Common myeloid progenitor, CD34-positive (primary cell): ENCODE results near the gene KIAA0232. TPM values are rescaled to one million over a fixed set of nuclear protein-coding genes. Genes with fewer than 3 reads are reported as not detected.

Experiments used
- CTCF ChIA-PET: fragments of 350-600 bp; sonication (Branson Sonifier 250); formaldehyde crosslinking; loops from one replicate; lab custom pipeline; 2021; ENCODE audit warnings: antibody characterized with exemption; lab: Charles Lee
- POLR2A ChIA-PET: fragments of 350-600 bp; sonication (Branson Sonifier 250); formaldehyde crosslinking; loops from one replicate; lab custom pipeline; 2021; ENCODE audit warnings: antibody characterized with exemption; lab: Charles Lee
- DNase-seq, 3 donors: peaks; one replicate each; pipeline versions ENCODE4 v3.0.0 to v3.0.0-alpha.2; 2013
- H3K27ac ChIP-seq, 2 experiments: 1 replicate in 1 of 2; 2 replicates in 1 of 2; pipeline ENCODE4 v1.7.0; 2013; ENCODE audit warnings: inconsistent platforms in 2 of 2, low read length in 2 of 2, mild to moderate bottlenecking in 2 of 2, low read depth in 1 of 2, moderate library complexity in 1 of 2; ENCODE audit not compliant: severe bottlenecking in 2 of 2, insufficient read depth in 1 of 2, poor library complexity in 1 of 2
- H3K27me3 ChIP-seq, 5 experiments: replicated peaks in 2 of 5; 1 replicate in 3 of 5; 2 replicates in 2 of 5; pipeline versions ENCODE4 v1.6.1 to v1.7.0; 2013; ENCODE audit warnings: low read length in 4 of 5, mild to moderate bottlenecking in 2 of 5, moderate library complexity in 2 of 5, inconsistent platforms in 1 of 5; ENCODE audit not compliant: insufficient read depth in 5 of 5, control insufficient read depth in 4 of 5
- H3K36me3 ChIP-seq, 4 experiments: 1 replicate in 2 of 4; 2 replicates in 2 of 4; pipeline versions ENCODE4 v1.6.1 to v1.7.0; 2013; ENCODE audit warnings: low read length in 3 of 4, control low read depth in 1 of 4, mild to moderate bottlenecking in 1 of 4; ENCODE audit not compliant: control insufficient read depth in 4 of 4, insufficient read depth in 4 of 4
- H3K4me1 ChIP-seq, 4 experiments: 1 replicate in 3 of 4; 2 replicates in 1 of 4; pipeline versions ENCODE4 v1.6.1 to v1.7.1; 2013; ENCODE audit warnings: low read length in 3 of 4, mild to moderate bottlenecking in 3 of 4, control low read depth in 1 of 4, inconsistent platforms in 1 of 4, moderate library complexity in 1 of 4; ENCODE audit not compliant: control insufficient read depth in 4 of 4, insufficient read depth in 4 of 4; ENCODE audit errors: control extremely low read depth in 1 of 4
- H3K4me3 ChIP-seq, 7 experiments: 1 replicate in 4 of 7; 2 replicates in 3 of 7; pipeline versions ENCODE4 v1.5.1 to v1.7.0; 2013; ENCODE audit warnings: mild to moderate bottlenecking in 7 of 7, low read length in 6 of 7, moderate library complexity in 6 of 7, inconsistent platforms in 2 of 7, low read depth in 2 of 7, control low read depth in 1 of 7; ENCODE audit not compliant: insufficient read depth in 4 of 7, control insufficient read depth in 1 of 7; ENCODE audit errors: extremely low read depth in 1 of 7
- H3K9me3 ChIP-seq, 5 experiments: 1 replicate in 4 of 5; 2 replicates in 1 of 5; pipeline versions ENCODE4 v1.6.1 to v1.7.1; 2013; ENCODE audit warnings: low read length in 4 of 5, mild to moderate bottlenecking in 2 of 5, inconsistent platforms in 1 of 5, low read depth in 1 of 5, moderate library complexity in 1 of 5; ENCODE audit not compliant: control insufficient read depth in 4 of 5, insufficient read depth in 2 of 5; ENCODE audit errors: control extremely low read depth in 1 of 5
- WGBS: methylation state at CpG from one replicate; pipeline ENCODE4 v1.1.5; 2013; ENCODE audit not compliant: insufficient coverage; 5-methylcytosine and 5-hydroxymethylcytosine counted together
- polyA plus RNA-seq: library from polyadenylated mRNA; unstranded; fragments of 120-200 nt; gene quantifications from one replicate; pipeline ENCODE4 v1.2.1, GENCODE V29; 2013

KIAA0232 gene, protein sequence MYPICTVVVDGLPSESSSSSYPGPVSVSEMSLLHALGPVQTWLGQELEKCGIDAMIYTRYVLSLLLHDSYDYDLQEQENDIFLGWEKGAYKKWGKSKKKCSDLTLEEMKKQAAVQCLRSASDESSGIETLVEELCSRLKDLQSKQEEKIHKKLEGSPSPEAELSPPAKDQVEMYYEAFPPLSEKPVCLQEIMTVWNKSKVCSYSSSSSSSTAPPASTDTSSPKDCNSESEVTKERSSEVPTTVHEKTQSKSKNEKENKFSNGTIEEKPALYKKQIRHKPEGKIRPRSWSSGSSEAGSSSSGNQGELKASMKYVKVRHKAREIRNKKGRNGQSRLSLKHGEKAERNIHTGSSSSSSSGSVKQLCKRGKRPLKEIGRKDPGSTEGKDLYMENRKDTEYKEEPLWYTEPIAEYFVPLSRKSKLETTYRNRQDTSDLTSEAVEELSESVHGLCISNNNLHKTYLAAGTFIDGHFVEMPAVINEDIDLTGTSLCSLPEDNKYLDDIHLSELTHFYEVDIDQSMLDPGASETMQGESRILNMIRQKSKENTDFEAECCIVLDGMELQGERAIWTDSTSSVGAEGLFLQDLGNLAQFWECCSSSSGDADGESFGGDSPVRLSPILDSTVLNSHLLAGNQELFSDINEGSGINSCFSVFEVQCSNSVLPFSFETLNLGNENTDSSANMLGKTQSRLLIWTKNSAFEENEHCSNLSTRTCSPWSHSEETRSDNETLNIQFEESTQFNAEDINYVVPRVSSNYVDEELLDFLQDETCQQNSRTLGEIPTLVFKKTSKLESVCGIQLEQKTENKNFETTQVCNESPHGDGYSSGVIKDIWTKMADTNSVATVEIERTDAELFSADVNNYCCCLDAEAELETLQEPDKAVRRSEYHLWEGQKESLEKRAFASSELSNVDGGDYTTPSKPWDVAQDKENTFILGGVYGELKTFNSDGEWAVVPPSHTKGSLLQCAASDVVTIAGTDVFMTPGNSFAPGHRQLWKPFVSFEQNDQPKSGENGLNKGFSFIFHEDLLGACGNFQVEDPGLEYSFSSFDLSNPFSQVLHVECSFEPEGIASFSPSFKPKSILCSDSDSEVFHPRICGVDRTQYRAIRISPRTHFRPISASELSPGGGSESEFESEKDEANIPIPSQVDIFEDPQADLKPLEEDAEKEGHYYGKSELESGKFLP (N-terminal part only)
- 9.3 TPM for polyA plus RNA-seq

DNA sequence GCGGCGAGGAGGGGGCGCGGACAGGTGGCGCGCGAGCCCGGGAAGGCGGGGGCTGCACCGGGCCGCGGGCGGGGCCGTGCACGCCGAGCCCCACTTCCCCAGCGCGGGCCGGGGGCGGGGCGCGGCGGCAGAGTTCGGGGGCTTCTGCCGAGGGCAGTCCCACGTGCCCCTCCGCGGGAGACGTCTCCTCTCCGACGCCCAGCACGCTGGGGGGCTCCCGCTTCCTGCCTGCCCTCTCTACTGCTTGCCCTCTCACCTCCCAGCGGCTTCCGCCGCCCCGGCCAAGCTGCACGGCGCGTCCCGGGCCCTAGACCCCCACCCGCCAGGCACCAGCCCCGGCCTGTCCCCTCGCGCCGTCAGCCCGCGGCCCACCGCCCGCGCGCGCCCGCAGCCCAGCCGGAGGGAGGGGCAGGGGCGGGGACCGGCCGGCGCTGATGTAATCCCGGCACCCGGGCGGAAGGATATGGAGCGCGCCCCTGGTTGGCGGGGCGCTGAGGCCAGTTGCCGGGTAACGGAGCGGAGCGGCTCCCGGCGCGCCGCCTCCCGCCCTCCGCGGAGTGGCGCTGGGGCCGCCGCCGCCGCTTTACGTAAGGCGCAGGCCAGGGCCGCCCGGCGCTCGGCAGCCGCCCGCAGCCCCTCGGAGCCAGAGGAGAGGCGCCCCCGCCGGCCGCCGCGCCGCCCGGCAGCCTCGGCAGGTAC is at the start of gene KIAA0232:
TSS of gene KIAA0232 (plus strand) at position 581 of the 699 bp plus-strand sequence. CDS start 41,727 bp downstream, outside the sequence.
- Histone ChIP-seq H3K27me3 (no peaks in the 10 kb centered on the region), H3K4me1 (peaks cover 6 to 39% (median 19%) of the 10 kb centered on the region in 4 experiments), H3K4me3 (peak within 1 kb of the TSS; percentile 72 to 90 (median 86)), H3K27ac (peak within 1 kb of the TSS; percentile 85 to 95), H3K9me3 (no peaks in the 10 kb centered on the region), H3K36me3 (peaks cover 0 to 2% (median 0%) of the 10 kb centered on the region in 4 experiments)
- 0% methylated on average over 69 of the region's 100 CpGs for WGBS
- DNase-seq, result peak; percentile 95 to 96 (median 95)
- ChIA-PET CTCF (interaction anchor here (1.0 to 3.6 kb wide), 4 partner anchors 22 to 104 kb away, joined by 3 to 25 read pairs (median 4); no protein-coding TSS in a partner anchor), POLR2A (no interaction called here)

DNA sequence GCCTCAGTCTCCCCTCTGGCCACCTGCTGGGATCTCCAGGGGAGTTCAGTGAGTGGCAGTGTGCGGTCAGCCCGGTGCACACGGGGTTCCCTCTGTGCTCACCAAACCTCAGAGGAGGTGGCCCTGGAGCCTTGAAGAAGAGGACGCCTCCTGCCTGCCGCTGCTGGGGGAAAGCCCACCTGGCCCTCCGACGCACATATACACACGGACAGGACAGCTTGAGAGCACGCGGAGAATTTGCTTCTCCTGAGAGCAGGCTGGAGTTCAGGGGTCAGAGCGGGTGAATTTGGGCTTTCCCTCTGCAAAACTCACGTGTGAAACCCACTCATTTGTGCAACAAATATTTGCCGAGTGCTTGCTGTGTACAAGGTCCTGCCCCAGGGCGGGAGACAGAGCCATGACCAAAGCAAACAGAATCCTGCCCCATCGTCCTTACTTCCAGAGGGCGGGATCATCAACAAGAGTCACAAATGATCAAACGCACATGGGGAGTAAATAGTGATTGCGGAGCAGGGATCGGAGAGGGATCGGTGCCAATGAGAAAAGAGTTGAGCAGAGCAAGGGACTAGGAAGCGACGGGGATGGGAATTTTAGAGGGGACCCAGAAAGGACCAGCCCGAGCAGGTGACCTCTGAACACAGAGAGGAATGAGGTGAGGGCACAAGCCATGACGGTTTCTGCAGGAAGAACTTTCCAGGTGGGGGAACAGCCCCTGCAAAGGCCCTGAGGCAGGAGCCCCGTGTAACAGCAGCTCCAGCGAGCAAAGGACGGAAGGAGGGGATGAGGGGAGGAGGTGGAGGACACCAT is 49.0 kb upstream of the KIAA0232 start:
- Histone ChIP-seq H3K27ac (peak overlapping the region in 1 of 2 experiments; percentile 68), H3K27me3 (peaks cover 0 to 5% (median 4%) of the 10 kb centered on the region in 5 experiments), H3K9me3 (no peaks in the 10 kb centered on the region), H3K4me1 (peaks cover 0 to 2% (median 0%) of the 10 kb centered on the region in 4 experiments), H3K4me3 (no peak overlapping the region), H3K36me3 (no peaks in the 10 kb centered on the region)
- CTCF ChIA-PET, result no interaction called here
- POLR2A ChIA-PET, result no interaction called here
- DNase-seq, result no peak
- 95% methylated on average over 25 of the region's 27 CpGs for WGBS

DNA sequence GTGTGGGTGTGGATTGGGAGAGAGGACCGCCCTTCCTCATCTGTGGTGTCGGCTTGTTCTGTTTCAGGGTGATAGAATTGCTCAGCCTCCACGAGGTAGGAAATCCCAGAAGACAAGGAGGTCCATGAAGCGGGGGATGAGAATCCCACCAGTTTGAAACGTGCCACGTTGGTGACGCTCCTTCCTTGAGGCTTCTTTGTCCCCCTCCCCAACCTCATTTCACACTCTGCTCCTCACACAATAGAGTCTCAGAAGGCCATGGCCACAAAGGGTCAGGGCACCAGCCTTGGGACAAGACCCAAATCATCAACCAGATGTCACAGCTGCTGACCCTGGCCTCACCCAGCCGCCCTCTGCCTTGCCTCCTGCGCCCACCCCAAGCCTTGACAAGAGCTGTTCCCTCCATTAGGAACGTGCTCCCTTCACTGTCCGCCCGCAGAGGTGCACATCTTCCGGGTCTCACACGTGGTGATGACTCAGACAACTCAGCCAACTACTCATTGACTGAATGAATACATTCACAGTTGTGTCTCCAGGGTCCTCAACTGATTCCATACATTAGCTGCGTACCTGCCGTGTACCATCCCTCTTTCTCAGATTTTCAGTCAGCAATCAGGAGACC is 48.3 kb upstream of the KIAA0232 start:
- POLR2A ChIA-PET, result no interaction called here
- H3K36me3 ChIP-seq, result no peaks in the 10 kb centered on the region
- H3K4me3 ChIP-seq, result no peak overlapping the region
- DNase-seq, result no peak
- H3K4me1 ChIP-seq, result peaks cover 0 to 2% (median 0%) of the 10 kb centered on the region in 4 experiments
- CTCF ChIA-PET, result interaction anchor here (2.3 kb wide), 1 partner anchor 139 kb away, joined by 6 read pairs; no protein-coding TSS in a partner anchor
- WGBS, result 88% methylated on average over 14 of the region's 16 CpGs
- peaks cover 0 to 5% (median 4%) of the 10 kb centered on the region in 5 experiments for H3K27me3 ChIP-seq
- H3K9me3 ChIP-seq, result no peaks in the 10 kb centered on the region
- no peak overlapping the region for H3K27ac ChIP-seq

DNA sequence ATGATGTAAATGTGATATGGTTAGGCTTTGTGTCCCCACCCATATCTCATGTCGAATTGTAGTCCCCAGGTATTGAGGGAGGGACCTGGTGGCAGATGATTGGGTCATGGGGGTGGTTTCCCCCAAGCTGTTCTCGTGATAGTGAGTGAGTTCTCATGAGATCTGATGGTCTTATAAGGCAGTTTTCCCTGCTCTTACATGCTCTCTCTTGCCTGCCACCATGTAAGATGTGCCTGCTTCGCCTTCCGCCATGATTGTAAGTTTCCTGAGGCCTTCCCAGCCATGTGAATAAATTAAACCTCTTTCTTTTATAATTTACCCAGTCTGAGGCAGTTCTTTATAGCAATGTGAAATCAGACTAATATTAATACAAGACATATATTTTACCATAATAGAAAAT is 42.6 kb upstream of the KIAA0232 start:
- Histone ChIP-seq H3K9me3 (no peaks in the 10 kb centered on the region), H3K27me3 (peaks cover 0 to 5% (median under 1%) of the 10 kb centered on the region in 5 experiments), H3K27ac (no peak overlapping the region), H3K36me3 (no peaks in the 10 kb centered on the region), H3K4me3 (no peak overlapping the region), H3K4me1 (no peaks in the 10 kb centered on the region)
- ChIA-PET CTCF (interaction anchor here (1.5 kb wide), 1 partner anchor 29 kb away, joined by 3 read pairs; no protein-coding TSS in a partner anchor), POLR2A (no interaction called here)
- DNase-seq, result no peak
- 100% methylated on average over 1 of the region's 4 CpGs for WGBS

DNA sequence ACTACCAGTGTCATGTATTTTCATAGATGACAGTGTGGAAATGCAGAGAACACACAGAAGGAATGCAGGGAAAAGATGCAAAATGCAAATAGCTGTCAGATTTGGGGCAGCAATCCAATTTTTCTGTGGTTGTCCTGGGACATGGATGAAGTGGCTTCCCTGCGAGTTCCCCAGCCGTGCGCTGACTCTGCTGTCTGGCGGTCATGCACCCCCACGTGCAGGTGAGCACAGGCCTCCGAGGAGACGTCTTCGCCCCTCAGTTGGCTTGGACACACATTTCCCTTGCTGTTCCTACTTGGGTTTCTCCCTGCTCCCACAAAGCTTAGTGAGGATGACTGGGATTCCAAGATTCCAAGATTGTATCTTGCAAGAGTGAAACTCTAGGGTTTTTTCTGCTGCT is 42.2 kb upstream of the KIAA0232 start:
- no peaks in the 10 kb centered on the region for H3K36me3 ChIP-seq
- no peak overlapping the region for H3K27ac ChIP-seq
- H3K4me3 ChIP-seq, result no peak overlapping the region
- H3K4me1 ChIP-seq, result no peaks in the 10 kb centered on the region
- DNase-seq, result no peak
- CTCF ChIA-PET, result interaction anchor here (1.5 kb wide), 1 partner anchor 28 kb away, joined by 3 read pairs; no protein-coding TSS in a partner anchor
- POLR2A ChIA-PET, result no interaction called here
- H3K27me3 ChIP-seq, result peaks cover 0 to 5% (median 0%) of the 10 kb centered on the region in 5 experiments
- H3K9me3 ChIP-seq, result no peaks in the 10 kb centered on the region
- WGBS, result 98% methylated on average over 8 of the region's 8 CpGs
